HepG2 (cell line): Measurements from ENCODE around the gene CD164L2. TPM values are rescaled to one million over a fixed set of nuclear protein-coding genes. Genes with fewer than 3 reads are reported as not detected.

Experiments
- ATF7-NPFF ChIP-seq: sonication (generic); formaldehyde crosslinking; IDR thresholded peaks from 2 replicates; pipeline ENCODE4 v1.8.1; 2023; ENCODE audit warnings: mild to moderate bottlenecking, low read depth, missing genetic modification reagents, moderate library complexity
- CHCHD3 ChIP-seq: sonication (generic); formaldehyde crosslinking; IDR thresholded peaks from 2 replicates; pipeline ENCODE4 v1.8.0; 2022; ENCODE audit warnings: mild to moderate bottlenecking, missing genetic modification reagents, moderate library complexity
- ELF1 ChIP-seq: sonication (generic); formaldehyde crosslinking; IDR thresholded peaks from 2 replicates; pipeline ENCODE4 v1.4.0; 2020; ENCODE audit warnings: missing genetic modification reagents
- GABPB1 ChIP-seq: IDR thresholded peaks from 2 replicates; pipeline ENCODE4 v1.6.1; 2016; ENCODE audit warnings: mild to moderate bottlenecking, missing genetic modification reagents, moderate library complexity, missing compliant biosample characterization
- HNF4A ChIP-seq: sonication (generic); formaldehyde crosslinking; IDR thresholded peaks from 2 replicates; pipeline ENCODE4 v1.4.0; 2020; ENCODE audit warnings: missing genetic modification reagents
- HOXA3 ChIP-seq: sonication (generic); formaldehyde crosslinking; IDR thresholded peaks from 2 replicates; pipeline ENCODE4 v1.5.0; 2020; ENCODE audit warnings: missing genetic modification reagents
- KAT8 ChIP-seq: IDR thresholded peaks from 2 replicates; pipeline ENCODE4 v1.6.1; 2016; ENCODE audit warnings: missing genetic modification reagents, missing compliant biosample characterization
- SALL1 ChIP-seq: sonication (generic); formaldehyde crosslinking; IDR thresholded peaks from 2 replicates; pipeline ENCODE4 v1.8.0; 2022; ENCODE audit warnings: mild to moderate bottlenecking, missing genetic modification reagents
- TBX2 ChIP-seq: sonication (generic); formaldehyde crosslinking; IDR thresholded peaks from 2 replicates; pipeline ENCODE4 v1.5.0; 2020; ENCODE audit warnings: missing genetic modification reagents, mild to moderate bottlenecking, borderline replicate concordance
- XRCC5 ChIP-seq: fragments of 200-400 bp; formaldehyde crosslinking; optimal IDR thresholded peaks from 2 replicates; pipeline ENCODE3; 2017; ENCODE audit warnings: mild to moderate bottlenecking, low read length
- ZBTB20 ChIP-seq: sonication (generic); formaldehyde crosslinking; IDR thresholded peaks from 2 replicates; pipeline ENCODE4 v1.8.1; 2023; ENCODE audit warnings: missing genetic modification reagents, low read depth, mild to moderate bottlenecking, borderline replicate concordance
- ZNF263 ChIP-seq: sonication (generic); formaldehyde crosslinking; IDR thresholded peaks from 2 replicates; pipeline ENCODE4 v1.4.0; 2020; ENCODE audit warnings: missing genetic modification reagents
- ZNF350 ChIP-seq: sonication (generic); formaldehyde crosslinking; IDR thresholded peaks from 2 replicates; pipeline ENCODE4 v1.4.0; 2020; ENCODE audit warnings: mild to moderate bottlenecking, low read depth, missing genetic modification reagents, borderline replicate concordance
- ZNF441 ChIP-seq: sonication (generic); formaldehyde crosslinking; IDR thresholded peaks from 2 replicates; pipeline ENCODE4 v1.7.0; 2021; ENCODE audit warnings: missing genetic modification reagents, borderline replicate concordance
- ZNF780A ChIP-seq: sonication (generic); formaldehyde crosslinking; IDR thresholded peaks from 2 replicates; pipeline ENCODE4 v1.8.0; 2022; ENCODE audit warnings: mild to moderate bottlenecking, missing genetic modification reagents, moderate library complexity
- ZSCAN29 ChIP-seq: sonication (generic); formaldehyde crosslinking; conservative IDR thresholded peaks from 2 replicates; pipeline ENCODE4 v1.4.0; 2020; ENCODE audit warnings: mild to moderate bottlenecking, missing genetic modification reagents
- polyA plus RNA-seq, 8 experiments: library from polyadenylated mRNA; depleted of rRNA in 3 of 8; stranded (reverse) in 7 of 8; unstranded in 1 of 8; fragments of >200 nt; fragmentation: Illumina TruSeq in 4 of 8; extraction: Trizol in 4 of 8; gene quantifications; 2 replicates each; pipeline versions ENCODE4 v1.2.1 to v1.2.3, GENCODE V29; 2011 to 2016; ENCODE audit warnings: low read depth in 4 of 8, missing spikeins in 1 of 8, mixed read lengths in 1 of 8; ENCODE audit not compliant: insufficient read depth in 1 of 8
- total RNA-seq, 5 experiments: library from RNA; depleted of rRNA; stranded (reverse); fragments of >200 nt; fragmentation: Illumina TruSeq; extraction: Trizol; gene quantifications; 2 replicates each; pipeline ENCODE4 v1.2.3, GENCODE V29; 2016; ENCODE audit warnings: low read depth in 1 of 5
- TF ChIP-seq, protein P1 (sequence below): sonication (generic); formaldehyde crosslinking; IDR thresholded peaks from 2 replicates; pipeline ENCODE4 v1.9.0; 2021; ENCODE audit warnings: missing genetic modification reagents, borderline replicate concordance
- TF ChIP-seq, protein P2 (sequence below): sonication (generic); formaldehyde crosslinking; IDR thresholded peaks from 2 replicates; pipeline ENCODE4 v1.5.1; 2020; ENCODE audit warnings: missing genetic modification reagents, mild to moderate bottlenecking, borderline replicate concordance
- TF ChIP-seq, protein P3 (sequence below): sonication (generic); formaldehyde crosslinking; IDR thresholded peaks from 2 replicates; pipeline ENCODE4 v1.9.0; 2021; ENCODE audit warnings: missing genetic modification reagents, mild to moderate bottlenecking, borderline replicate concordance
- TF ChIP-seq, protein P4 (sequence below): sonication (generic); formaldehyde crosslinking; conservative IDR thresholded peaks from 2 replicates; pipeline ENCODE4 v1.4.0; 2020; ENCODE audit warnings: missing genetic modification reagents

The CD164L2 gene
- total and polyA plus RNA-seq, 2 of the 13 experiments (the other 11 are each of a cell fraction or from before 2014, with no cell fraction given) = not detected

DNA sequence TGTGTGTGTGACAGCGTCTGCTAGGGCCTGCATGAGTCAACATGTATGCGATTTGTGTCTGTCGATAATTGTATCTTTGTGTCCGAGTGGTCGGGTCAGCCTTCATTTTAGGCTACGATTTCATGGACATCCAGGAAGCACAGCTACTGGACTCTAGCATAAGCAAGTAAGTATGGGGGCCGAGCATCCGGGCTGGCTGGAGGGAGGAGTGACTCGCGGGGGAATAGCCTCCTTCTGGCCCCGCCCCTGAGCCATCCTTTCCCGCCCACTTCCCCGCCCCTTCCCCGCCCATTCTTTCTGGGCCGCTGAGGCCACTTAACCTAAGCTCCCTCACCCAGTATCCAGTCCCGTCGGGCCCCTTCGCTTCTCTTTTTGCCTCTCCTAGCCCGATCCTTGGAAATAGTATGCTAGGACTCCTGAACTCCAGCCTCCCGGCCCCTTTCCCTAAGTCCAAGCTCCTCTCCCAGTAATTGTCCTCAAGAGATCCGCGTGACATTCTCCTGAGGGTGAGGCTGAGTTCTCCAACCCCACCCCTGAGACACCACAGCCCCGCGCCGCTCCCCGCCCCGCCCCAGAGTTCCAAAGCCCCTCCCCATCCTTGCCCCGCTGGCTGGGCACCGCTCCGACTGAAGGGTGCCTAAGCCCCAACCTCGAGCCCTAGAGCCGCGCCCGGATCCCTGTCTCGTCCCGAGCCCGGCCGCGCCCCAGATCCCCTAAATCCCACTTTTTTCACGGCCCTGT is 17.6 kb downstream of the CD164L2 start (continued):
- TF ChIP-seq, protein P1, sequence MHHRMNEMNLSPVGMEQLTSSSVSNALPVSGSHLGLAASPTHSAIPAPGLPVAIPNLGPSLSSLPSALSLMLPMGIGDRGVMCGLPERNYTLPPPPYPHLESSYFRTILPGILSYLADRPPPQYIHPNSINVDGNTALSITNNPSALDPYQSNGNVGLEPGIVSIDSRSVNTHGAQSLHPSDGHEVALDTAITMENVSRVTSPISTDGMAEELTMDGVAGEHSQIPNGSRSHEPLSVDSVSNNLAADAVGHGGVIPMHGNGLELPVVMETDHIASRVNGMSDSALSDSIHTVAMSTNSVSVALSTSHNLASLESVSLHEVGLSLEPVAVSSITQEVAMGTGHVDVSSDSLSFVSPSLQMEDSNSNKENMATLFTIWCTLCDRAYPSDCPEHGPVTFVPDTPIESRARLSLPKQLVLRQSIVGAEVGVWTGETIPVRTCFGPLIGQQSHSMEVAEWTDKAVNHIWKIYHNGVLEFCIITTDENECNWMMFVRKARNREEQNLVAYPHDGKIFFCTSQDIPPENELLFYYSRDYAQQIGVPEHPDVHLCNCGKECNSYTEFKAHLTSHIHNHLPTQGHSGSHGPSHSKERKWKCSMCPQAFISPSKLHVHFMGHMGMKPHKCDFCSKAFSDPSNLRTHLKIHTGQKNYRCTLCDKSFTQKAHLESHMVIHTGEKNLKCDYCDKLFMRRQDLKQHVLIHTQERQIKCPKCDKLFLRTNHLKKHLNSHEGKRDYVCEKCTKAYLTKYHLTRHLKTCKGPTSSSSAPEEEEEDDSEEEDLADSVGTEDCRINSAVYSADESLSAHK = no peak
- TF ChIP-seq, protein P2, sequence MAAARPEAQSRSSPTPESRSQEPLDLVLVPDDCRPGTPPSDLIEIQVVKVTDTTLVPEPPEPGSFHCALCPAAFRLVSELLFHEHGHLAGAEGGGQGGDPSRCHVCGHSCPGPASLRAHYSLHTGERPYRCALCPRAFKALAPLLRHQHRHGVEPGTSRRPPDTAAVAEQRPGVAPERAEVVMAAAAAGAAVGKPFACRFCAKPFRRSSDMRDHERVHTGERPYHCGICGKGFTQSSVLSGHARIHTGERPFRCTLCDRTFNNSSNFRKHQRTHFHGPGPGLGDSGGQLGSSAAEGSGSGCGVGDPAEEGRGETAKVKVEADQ (CRISPR knock-in tag) = 0 out of 2 replicates have a peak, but pooled peaks have one; percentile 27
- TF ChIP-seq KAT8 (CRISPR knock-in tag) = 0 out of 2 replicates have a peak, but pooled peaks have one; percentile 44
- TF ChIP-seq ZSCAN29 (CRISPR knock-in tag) = no peak
- peak; percentile 57; the same call in 1 of the 2 replicates for TF ChIP-seq ZNF263 (CRISPR knock-in tag)
- no peak for TF ChIP-seq TBX2
- TF ChIP-seq ZBTB20 (CRISPR knock-in tag) = no peak
- TF ChIP-seq, protein P3, sequence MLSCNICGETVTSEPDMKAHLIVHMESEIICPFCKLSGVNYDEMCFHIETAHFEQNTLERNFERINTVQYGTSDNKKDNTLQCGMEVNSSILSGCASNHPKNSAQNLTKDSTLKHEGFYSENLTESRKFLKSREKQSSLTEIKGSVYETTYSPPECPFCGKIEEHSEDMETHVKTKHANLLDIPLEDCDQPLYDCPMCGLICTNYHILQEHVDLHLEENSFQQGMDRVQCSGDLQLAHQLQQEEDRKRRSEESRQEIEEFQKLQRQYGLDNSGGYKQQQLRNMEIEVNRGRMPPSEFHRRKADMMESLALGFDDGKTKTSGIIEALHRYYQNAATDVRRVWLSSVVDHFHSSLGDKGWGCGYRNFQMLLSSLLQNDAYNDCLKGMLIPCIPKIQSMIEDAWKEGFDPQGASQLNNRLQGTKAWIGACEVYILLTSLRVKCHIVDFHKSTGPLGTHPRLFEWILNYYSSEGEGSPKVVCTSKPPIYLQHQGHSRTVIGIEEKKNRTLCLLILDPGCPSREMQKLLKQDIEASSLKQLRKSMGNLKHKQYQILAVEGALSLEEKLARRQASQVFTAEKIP (CRISPR knock-in tag) = no peak
- peak; percentile 27; the same call in 1 of the 2 replicates for TF ChIP-seq GABPB1
- TF ChIP-seq ZNF350 (CRISPR knock-in tag) = no peak
- TF ChIP-seq XRCC5 = peak; percentile 29
- TF ChIP-seq SALL1 (CRISPR knock-in tag) = peak; percentile 20; the same call in 1 of the 2 replicates
- TF ChIP-seq ZNF441 (CRISPR knock-in tag) = no peak
- TF ChIP-seq CHCHD3 (CRISPR knock-in tag) = no peak
- TF ChIP-seq ELF1 (CRISPR knock-in tag) = peak; percentile 49; the same call in 1 of the 2 replicates
- TF ChIP-seq, protein P4, sequence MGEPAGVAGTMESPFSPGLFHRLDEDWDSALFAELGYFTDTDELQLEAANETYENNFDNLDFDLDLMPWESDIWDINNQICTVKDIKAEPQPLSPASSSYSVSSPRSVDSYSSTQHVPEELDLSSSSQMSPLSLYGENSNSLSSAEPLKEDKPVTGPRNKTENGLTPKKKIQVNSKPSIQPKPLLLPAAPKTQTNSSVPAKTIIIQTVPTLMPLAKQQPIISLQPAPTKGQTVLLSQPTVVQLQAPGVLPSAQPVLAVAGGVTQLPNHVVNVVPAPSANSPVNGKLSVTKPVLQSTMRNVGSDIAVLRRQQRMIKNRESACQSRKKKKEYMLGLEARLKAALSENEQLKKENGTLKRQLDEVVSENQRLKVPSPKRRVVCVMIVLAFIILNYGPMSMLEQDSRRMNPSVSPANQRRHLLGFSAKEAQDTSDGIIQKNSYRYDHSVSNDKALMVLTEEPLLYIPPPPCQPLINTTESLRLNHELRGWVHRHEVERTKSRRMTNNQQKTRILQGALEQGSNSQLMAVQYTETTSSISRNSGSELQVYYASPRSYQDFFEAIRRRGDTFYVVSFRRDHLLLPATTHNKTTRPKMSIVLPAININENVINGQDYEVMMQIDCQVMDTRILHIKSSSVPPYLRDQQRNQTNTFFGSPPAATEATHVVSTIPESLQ (CRISPR knock-in tag) = no peak
- no peak for TF ChIP-seq ZNF780A (CRISPR knock-in tag)
- TF ChIP-seq HOXA3 (CRISPR knock-in tag) = 0 out of 2 replicates have a peak, but pooled peaks have one; percentile 35
- no peak for TF ChIP-seq HNF4A (CRISPR knock-in tag)
- no peak for TF ChIP-seq ATF7-NPFF (CRISPR knock-in tag)
